ENCODE data around the gene CST7. TPM values are rescaled to one million over a fixed set of nuclear protein-coding genes. Genes with fewer than 3 reads are reported as not detected.

The CST7 gene
- total RNA-seq, 6 experiments from 2014 or later: 1.1 to 4.6 (median 1.5) TPM

DNA sequence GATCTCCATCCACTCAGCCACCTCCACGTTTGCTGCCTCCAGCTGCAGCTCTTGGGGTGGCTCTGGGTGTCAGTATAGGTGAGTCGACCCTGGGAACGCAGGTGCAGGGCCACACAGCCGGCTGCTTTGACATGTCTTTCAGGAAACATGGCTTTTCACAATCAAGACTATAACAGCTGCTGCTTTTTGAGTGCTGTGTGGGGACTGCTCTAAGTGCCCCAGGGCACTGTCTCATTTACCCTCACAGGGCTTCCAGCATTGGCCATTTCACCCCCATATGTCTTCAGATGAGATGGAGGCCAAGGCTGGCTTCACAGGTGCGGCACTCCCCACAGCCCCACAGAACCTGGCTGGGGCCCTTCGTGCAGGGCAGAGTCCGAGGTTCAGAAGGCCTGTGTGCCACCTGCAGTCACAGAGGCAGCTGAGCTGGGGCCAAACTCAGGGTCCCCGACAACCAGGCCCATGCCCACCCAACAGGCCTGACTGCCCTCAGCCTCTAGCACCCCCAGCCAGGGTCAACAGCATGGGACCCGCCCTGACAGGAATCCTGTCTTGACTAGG lies 14.9 kb upstream of the CST7 start:
- no peak for DNase-seq
- Histone ChIP-seq H3K27me3 (no peaks in the 10 kb centered on the region), H3K4me1 (peaks cover 0 to 6% (median 2%) of the 10 kb centered on the region in 4 donors), H3K27ac (no peak overlapping the region), H3K4me3 (no peak overlapping the region), H3K36me3 (no peaks in the 10 kb centered on the region), H3K9me3 (no peaks in the 10 kb centered on the region)
- peak; percentile 30 to 63 (median 55) for ATAC-seq
- intact Hi-C loops (cut with DNase I): no loop called here
- TF ChIP-seq POLR2A (IDR thresholded peaks at IDR 0.05): no peak
- TF ChIP-seq, protein P1, sequence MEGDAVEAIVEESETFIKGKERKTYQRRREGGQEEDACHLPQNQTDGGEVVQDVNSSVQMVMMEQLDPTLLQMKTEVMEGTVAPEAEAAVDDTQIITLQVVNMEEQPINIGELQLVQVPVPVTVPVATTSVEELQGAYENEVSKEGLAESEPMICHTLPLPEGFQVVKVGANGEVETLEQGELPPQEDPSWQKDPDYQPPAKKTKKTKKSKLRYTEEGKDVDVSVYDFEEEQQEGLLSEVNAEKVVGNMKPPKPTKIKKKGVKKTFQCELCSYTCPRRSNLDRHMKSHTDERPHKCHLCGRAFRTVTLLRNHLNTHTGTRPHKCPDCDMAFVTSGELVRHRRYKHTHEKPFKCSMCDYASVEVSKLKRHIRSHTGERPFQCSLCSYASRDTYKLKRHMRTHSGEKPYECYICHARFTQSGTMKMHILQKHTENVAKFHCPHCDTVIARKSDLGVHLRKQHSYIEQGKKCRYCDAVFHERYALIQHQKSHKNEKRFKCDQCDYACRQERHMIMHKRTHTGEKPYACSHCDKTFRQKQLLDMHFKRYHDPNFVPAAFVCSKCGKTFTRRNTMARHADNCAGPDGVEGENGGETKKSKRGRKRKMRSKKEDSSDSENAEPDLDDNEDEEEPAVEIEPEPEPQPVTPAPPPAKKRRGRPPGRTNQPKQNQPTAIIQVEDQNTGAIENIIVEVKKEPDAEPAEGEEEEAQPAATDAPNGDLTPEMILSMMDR (IDR thresholded peaks at IDR 0.05): no peak
- WGBS (ENCODE audit: insufficient coverage, low coverage, low lambda C conversion rate, missing lambda C conversion rate): 55% methylated on average over 2 of the region's 9 CpGs

DNA sequence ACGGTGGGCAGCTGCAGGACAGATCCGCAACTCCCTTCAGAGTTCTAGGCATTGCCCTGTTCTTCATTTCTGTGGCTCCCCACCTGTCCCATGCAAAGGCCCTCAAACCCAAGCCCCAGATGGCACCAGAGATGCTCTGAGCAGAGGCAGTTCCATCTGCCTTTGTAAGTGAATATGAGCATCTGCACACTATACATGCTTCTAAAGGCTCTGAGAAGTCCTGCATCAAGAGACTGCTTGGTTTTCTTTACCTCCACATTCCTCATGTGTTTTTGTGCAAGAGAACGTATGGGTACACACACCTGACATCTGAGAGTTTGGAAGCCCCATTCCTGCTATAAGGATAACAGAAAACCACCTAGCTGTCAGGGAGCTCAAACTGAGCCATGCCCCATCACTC lies 14.4 kb upstream of the CST7 start:
- WGBS (ENCODE audit: insufficient coverage, low coverage, low lambda C conversion rate, missing lambda C conversion rate): 57% methylated on average over 1 of the region's 3 CpGs
- TF ChIP-seq, protein P1 (IDR thresholded peaks at IDR 0.05): no peak
- TF ChIP-seq POLR2A (IDR thresholded peaks at IDR 0.05): no peak
- DNase-seq (no peak), ATAC-seq (no peak)
- Histone ChIP-seq H3K9me3 (no peaks in the 10 kb centered on the region), H3K36me3 (no peaks in the 10 kb centered on the region), H3K4me3 (no peak overlapping the region), H3K27me3 (no peaks in the 10 kb centered on the region), H3K27ac (no peak overlapping the region), H3K4me1 (peaks cover 0 to 6% (median 2%) of the 10 kb centered on the region in 4 donors)
- intact Hi-C loops (cut with DNase I): no loop called here

DNA sequence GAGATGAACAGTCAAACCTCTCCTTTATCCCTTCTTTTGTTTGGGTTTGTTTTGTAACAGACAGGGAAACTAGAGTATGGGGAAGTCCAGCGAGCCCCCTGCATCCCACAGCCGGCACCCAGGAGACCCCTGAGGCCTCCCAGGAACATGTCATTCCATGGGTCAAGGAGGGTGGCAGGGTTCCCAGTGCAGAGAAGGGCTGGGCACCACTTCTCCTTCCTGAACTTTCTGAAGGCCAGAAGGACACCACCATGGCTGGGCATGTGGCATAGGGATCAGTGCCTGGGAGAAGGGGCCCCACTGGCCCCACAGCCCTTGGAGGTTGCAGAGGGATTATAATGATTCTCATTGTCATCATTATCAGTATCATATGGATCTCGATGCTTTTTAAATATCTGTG lies 13.9 kb upstream of the CST7 start:
- DNase-seq: no peak
- no peak overlapping the region for H3K27ac ChIP-seq
- intact Hi-C loops (cut with DNase I): no loop called here
- ATAC-seq: no peak
- no peak overlapping the region for H3K4me3 ChIP-seq
- H3K9me3 ChIP-seq: no peaks in the 10 kb centered on the region
- no peaks in the 10 kb centered on the region for H3K27me3 ChIP-seq
- WGBS (ENCODE audit: insufficient coverage, low coverage, low lambda C conversion rate, missing lambda C conversion rate): 67% methylated on average over 1 of the region's 3 CpGs
- H3K36me3 ChIP-seq: no peaks in the 10 kb centered on the region
- peaks cover 0 to 2% (median under 1%) of the 10 kb centered on the region in 4 donors for H3K4me1 ChIP-seq
- TF ChIP-seq, protein P1 (IDR thresholded peaks at IDR 0.05): no peak
- TF ChIP-seq POLR2A (IDR thresholded peaks at IDR 0.05): no peak

DNA sequence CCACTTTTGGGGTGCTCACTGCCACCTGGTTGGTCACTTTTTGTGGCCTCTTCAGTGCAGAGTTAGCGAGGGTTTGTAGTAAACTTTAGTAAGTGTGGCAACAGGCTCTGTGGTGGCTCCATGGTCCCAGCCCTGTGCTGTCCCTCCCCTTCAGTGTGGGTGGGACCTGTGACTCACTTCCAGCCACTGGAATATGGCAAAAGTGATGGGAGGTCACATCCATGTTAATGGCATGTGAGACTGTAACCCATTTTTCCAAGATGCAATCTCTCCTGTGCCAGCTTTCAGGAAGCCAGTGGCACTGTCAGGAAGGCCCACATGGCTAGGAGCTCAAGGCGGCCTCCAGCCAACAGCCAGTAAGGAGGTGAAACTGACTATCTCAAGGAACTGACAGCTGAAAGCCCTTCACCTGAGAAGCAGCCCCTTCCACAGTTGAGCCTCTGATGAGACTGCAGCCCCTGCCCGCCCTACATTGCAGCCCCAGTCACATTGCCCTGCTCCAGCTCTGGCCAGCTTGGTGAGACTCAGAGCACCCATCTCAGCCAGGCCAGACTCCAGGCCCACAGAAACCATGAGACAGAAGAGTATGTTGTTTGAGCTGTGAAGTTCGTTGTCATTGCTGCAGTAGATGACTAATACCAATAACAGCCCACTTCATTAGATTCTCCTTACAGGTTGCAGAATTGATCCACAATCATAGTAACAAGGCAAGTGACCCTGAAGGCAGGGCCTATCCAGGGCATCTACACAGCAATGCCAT lies 13.1 kb upstream of the CST7 start:
- Histone ChIP-seq H3K27me3 (no peaks in the 10 kb centered on the region), H3K36me3 (no peaks in the 10 kb centered on the region), H3K9me3 (no peaks in the 10 kb centered on the region), H3K4me3 (no peak overlapping the region), H3K4me1 (no peaks in the 10 kb centered on the region), H3K27ac (no peak overlapping the region)
- intact Hi-C loops (cut with DNase I): no loop called here
- no peak for TF ChIP-seq POLR2A (IDR thresholded peaks at IDR 0.05)
- TF ChIP-seq, protein P1 (IDR thresholded peaks at IDR 0.05): no peak
- no peak for ATAC-seq
- 94% methylated on average over 2 of the region's 4 CpGs for WGBS (ENCODE audit: insufficient coverage, low coverage, low lambda C conversion rate, missing lambda C conversion rate)
- no peak for DNase-seq

Measured in right lobe of liver (tissue), 6 donors.